GM23338 (cell line): ENCODE data around the gene WNT9A. TPM values are rescaled to one million over a fixed set of nuclear protein-coding genes. Genes with fewer than 3 reads are reported as not detected.

ENCODE experiments used
- ATAC-seq: fragments of 200-7000 bp; cut with Tn5 transposase; 3 replicates; pipeline ENCODE4 v1.9.1; 2020
- DNase-seq: peaks from one replicate; pipeline ENCODE4 v3.0.0-alpha.2; 2015; ENCODE audit warnings: low spot score
- H2AFZ ChIP-seq: fragments of 200-600 bp; sonication (generic); 2 replicates; pipeline ENCODE4 v1.8.0; 2016; ENCODE audit warnings: antibody characterized with exemption, mild to moderate bottlenecking, moderate library complexity
- H3F3A ChIP-seq: fragments of 200-600 bp; sonication (generic); replicated peaks from 2 replicates; pipeline ENCODE4 v1.8.0; 2017; ENCODE audit warnings: antibody characterized with exemption, mixed run types, low read depth
- H3K27ac ChIP-seq: fragments of 200-600 bp; sonication (generic); 2 replicates; pipeline ENCODE4 v1.6.1; 2016; ENCODE audit warnings: low read depth
- H3K27me3 ChIP-seq: fragments of 200-600 bp; sonication (generic); 2 replicates; pipeline ENCODE4 v1.8.0; 2016; ENCODE audit warnings: mild to moderate bottlenecking, mixed run types, moderate library complexity; ENCODE audit not compliant: insufficient read depth
- H3K36me3 ChIP-seq: fragments of 200-600 bp; sonication (generic); 2 replicates; pipeline ENCODE4 v1.8.0; 2016; ENCODE audit warnings: mild to moderate bottlenecking; ENCODE audit not compliant: insufficient read depth
- H3K4me1 ChIP-seq: fragments of 200-600 bp; sonication (generic); 2 replicates; pipeline ENCODE4 v1.8.0; 2016; ENCODE audit warnings: mild to moderate bottlenecking, moderate library complexity; ENCODE audit not compliant: insufficient read depth
- H3K4me2 ChIP-seq: fragments of 200-600 bp; sonication (generic); 2 replicates; pipeline ENCODE4 v1.7.1; 2017; ENCODE audit warnings: mixed run types
- H3K4me3 ChIP-seq: fragments of 200-600 bp; sonication (generic); 2 replicates; pipeline ENCODE4 v1.6.1; 2016; ENCODE audit warnings: mixed run types
- H3K79me2 ChIP-seq: fragments of 200-600 bp; sonication (generic); replicated peaks from 2 replicates; pipeline ENCODE4 v1.8.0; 2017; ENCODE audit warnings: mild to moderate bottlenecking; ENCODE audit not compliant: insufficient read depth
- H3K9me2 ChIP-seq: fragments of 200-600 bp; sonication (generic); 2 replicates; pipeline ENCODE4 v1.8.0; 2017; ENCODE audit not compliant: insufficient read depth
- H4K20me1 ChIP-seq: fragments of 200-600 bp; sonication (generic); replicated peaks from 2 replicates; pipeline ENCODE4 v1.8.0; 2017; ENCODE audit warnings: mild to moderate bottlenecking; ENCODE audit not compliant: insufficient read depth
- H3K27ac Mint-ChIP-seq: 2 replicates; pipeline ENCODE4 v1.8.0; 2020; ENCODE audit warnings: inconsistent platforms, mild to moderate bottlenecking, moderate library complexity, mixed read lengths
- H3K27me3 Mint-ChIP-seq: 3 replicates; pipeline ENCODE4 v1.8.0; 2022; ENCODE audit warnings: low read depth, mild to moderate bottlenecking, moderate library complexity, mixed read lengths, inconsistent platforms; ENCODE audit not compliant: insufficient read depth, poor library complexity
- H3K36me3 Mint-ChIP-seq: 3 replicates; pipeline ENCODE4 v1.8.0; 2021; ENCODE audit warnings: low read depth, mild to moderate bottlenecking, inconsistent platforms, moderate library complexity, mixed read lengths
- H3K4me1 Mint-ChIP-seq: 3 replicates; pipeline ENCODE4 v1.8.0; 2020; ENCODE audit warnings: mild to moderate bottlenecking, inconsistent platforms, mixed read lengths
- H3K4me3 Mint-ChIP-seq: 3 replicates; pipeline ENCODE4 v1.8.0; 2021; ENCODE audit warnings: moderate library complexity, mild to moderate bottlenecking, inconsistent platforms, mixed read lengths
- H3K9me3 Mint-ChIP-seq: 3 replicates; pipeline ENCODE4 v1.8.0; 2020; ENCODE audit warnings: moderate library complexity, mild to moderate bottlenecking, inconsistent platforms, mixed read lengths
- CREB1 ChIP-seq: fragments of 250-450 bp; sonication (Bioruptor Pico); IDR thresholded peaks from 2 replicates; pipeline ENCODE4 v1.5.0; 2020; ENCODE audit warnings: low read depth, mild to moderate bottlenecking, moderate library complexity
- CTCF ChIP-seq, 2 experiments: fragments of 200-600 bp in 1 of 2; sonication (generic) in 1 of 2; conservative IDR thresholded peaks; 2 replicates each; pipeline versions ENCODE4 v1.5.1 to v1.6.1; 2016 to 2017; ENCODE audit warnings: antibody characterized with exemption in 2 of 2, low read depth in 2 of 2, mild to moderate bottlenecking in 2 of 2, moderate library complexity in 1 of 2
- ETS1 ChIP-seq: IDR thresholded peaks from 2 replicates; pipeline ENCODE4 v1.6.1; 2016; ENCODE audit warnings: antibody characterized with exemption
- EZH2 ChIP-seq: fragments of 200-600 bp; sonication (generic); IDR thresholded peaks from one replicate; pipeline ENCODE4 v1.8.0; 2017; ENCODE audit warnings: antibody characterized with exemption, mild to moderate bottlenecking, low read depth; ENCODE audit not compliant: unreplicated experiment
- EZH2phosphoT487 ChIP-seq: fragments of 200-600 bp; sonication (generic); IDR thresholded peaks from one replicate; pipeline ENCODE4 v1.8.1; 2018; ENCODE audit warnings: antibody characterized with exemption; ENCODE audit not compliant: unreplicated experiment
- JUNB ChIP-seq: IDR thresholded peaks from one replicate; pipeline ENCODE4 v1.6.1; 2016; ENCODE audit warnings: antibody characterized with exemption; ENCODE audit not compliant: unreplicated experiment
- NANOG ChIP-seq: IDR thresholded peaks from 2 replicates; pipeline ENCODE4 v1.6.1; 2016; ENCODE audit warnings: antibody characterized with exemption, borderline replicate concordance
- POLR2AphosphoS5 ChIP-seq: IDR thresholded peaks from 2 replicates; pipeline ENCODE4 v1.6.1; 2016; ENCODE audit warnings: antibody characterized with exemption, low read depth
- REST ChIP-seq: IDR thresholded peaks from one replicate; pipeline ENCODE4 v1.6.1; 2018; ENCODE audit warnings: antibody characterized with exemption; ENCODE audit not compliant: unreplicated experiment
- STAT1 ChIP-seq: IDR thresholded peaks from one replicate; pipeline ENCODE4 v1.6.1; 2016; ENCODE audit warnings: antibody characterized with exemption; ENCODE audit not compliant: unreplicated experiment
- ZNF114 ChIP-seq: fragments of 250-450 bp; sonication (Bioruptor Pico); IDR thresholded peaks from 2 replicates; pipeline ENCODE4 v1.5.0; 2020; ENCODE audit warnings: mild to moderate bottlenecking, moderate library complexity
- ZNF331 ChIP-seq: fragments of 250-450 bp; sonication (Bioruptor Pico); IDR thresholded peaks from 2 replicates; pipeline ENCODE4 v1.5.0; 2020; ENCODE audit warnings: low read depth, mild to moderate bottlenecking, moderate library complexity
- ZNF462 ChIP-seq: fragments of 250-450 bp; sonication (Bioruptor Pico); IDR thresholded peaks from 2 replicates; pipeline ENCODE4 v1.5.0; 2020; ENCODE audit warnings: mild to moderate bottlenecking, moderate library complexity
- polyA plus RNA-seq: library from polyadenylated mRNA; unstranded; fragments of >200 nt; fragmentation: Nextera tagmentation; extraction: Ambion mirVana; gene quantifications from 2 replicates; pipeline ENCODE4 v1.2.1, GENCODE V29; 2016
- total RNA-seq: library from RNA; depleted of rRNA; stranded (reverse); fragments of >200 nt; shearing (Covaris generic); gene quantifications from 2 replicates; pipeline ENCODE4 v1.2.3, GENCODE V29; 2014

Gene WNT9A
- total and polyA plus RNA-seq, 2 experiments from 2014 or later: 0.06 to 2.0 TPM

- peaks cover 6% of the 10 kb centered on the region; the same call in 1 of the 2 replicates for H3K4me1 ChIP-seq
- no peak overlapping the region for H2AFZ ChIP-seq
- ATAC-seq (no peak), DNase-seq (no peak)
- no peak overlapping the region for H3K4me3 ChIP-seq
- no peak overlapping the region for H3K4me2 ChIP-seq
- H3F3A ChIP-seq: 0 out of 2 replicates have a peak, but pooled peaks cover 3% of the 10 kb centered on the region
- peaks cover 11% of the 10 kb centered on the region for H3K4me1 Mint-ChIP-seq
- no peaks in the 10 kb centered on the region for H3K36me3 Mint-ChIP-seq
- peaks cover 27% of the 10 kb centered on the region for H3K27me3 ChIP-seq
- no peak overlapping the region for H3K4me3 Mint-ChIP-seq
- TF ChIP-seq REST (no peak), CTCF (conservative IDR thresholded peaks at IDR 0.05; ENCODE audit: low read depth in 2 of 2) (no peak), POLR2AphosphoS5 (no peak), ZNF331 (CRISPR knock-in tag) (no peak), STAT1 (no peak), EZH2phosphoT487 (no peak), ZNF462 (CRISPR knock-in tag) (no peak), ZNF114 (CRISPR knock-in tag) (no peak), EZH2 (no peak), NANOG (no peak), ETS1 (no peak), JUNB (no peak), CREB1 (CRISPR knock-in tag) (no peak)
- no peak overlapping the region for H3K27ac ChIP-seq
- H3K79me2 ChIP-seq: no peaks in the 10 kb centered on the region
- H3K27ac Mint-ChIP-seq: no peak overlapping the region
- H3K36me3 ChIP-seq: no peaks in the 10 kb centered on the region
- H3K9me3 Mint-ChIP-seq: peaks cover 6% of the 10 kb centered on the region; the same call in 1 of the 3 replicates
- H3K9me2 ChIP-seq: no peaks in the 10 kb centered on the region
- 0 out of 2 replicates have a peak, but pooled peaks cover 5% of the 10 kb centered on the region for H4K20me1 ChIP-seq
- peaks cover 29% of the 10 kb centered on the region for H3K27me3 Mint-ChIP-seq
Observed at GRCh38 chr1:227949954-227950734, 2.4 kb upstream of the WNT9A start.
